ENCODE measurements around the gene VPS45. TPM values are rescaled to one million over a fixed set of nuclear protein-coding genes. Genes with fewer than 3 reads are reported as not detected.

The VPS45 gene, protein sequence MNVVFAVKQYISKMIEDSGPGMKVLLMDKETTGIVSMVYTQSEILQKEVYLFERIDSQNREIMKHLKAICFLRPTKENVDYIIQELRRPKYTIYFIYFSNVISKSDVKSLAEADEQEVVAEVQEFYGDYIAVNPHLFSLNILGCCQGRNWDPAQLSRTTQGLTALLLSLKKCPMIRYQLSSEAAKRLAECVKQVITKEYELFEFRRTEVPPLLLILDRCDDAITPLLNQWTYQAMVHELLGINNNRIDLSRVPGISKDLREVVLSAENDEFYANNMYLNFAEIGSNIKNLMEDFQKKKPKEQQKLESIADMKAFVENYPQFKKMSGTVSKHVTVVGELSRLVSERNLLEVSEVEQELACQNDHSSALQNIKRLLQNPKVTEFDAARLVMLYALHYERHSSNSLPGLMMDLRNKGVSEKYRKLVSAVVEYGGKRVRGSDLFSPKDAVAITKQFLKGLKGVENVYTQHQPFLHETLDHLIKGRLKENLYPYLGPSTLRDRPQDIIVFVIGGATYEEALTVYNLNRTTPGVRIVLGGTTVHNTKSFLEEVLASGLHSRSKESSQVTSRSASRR
- 18.6 and 43.3 TPM in 2 replicates for total RNA-seq

DNA sequence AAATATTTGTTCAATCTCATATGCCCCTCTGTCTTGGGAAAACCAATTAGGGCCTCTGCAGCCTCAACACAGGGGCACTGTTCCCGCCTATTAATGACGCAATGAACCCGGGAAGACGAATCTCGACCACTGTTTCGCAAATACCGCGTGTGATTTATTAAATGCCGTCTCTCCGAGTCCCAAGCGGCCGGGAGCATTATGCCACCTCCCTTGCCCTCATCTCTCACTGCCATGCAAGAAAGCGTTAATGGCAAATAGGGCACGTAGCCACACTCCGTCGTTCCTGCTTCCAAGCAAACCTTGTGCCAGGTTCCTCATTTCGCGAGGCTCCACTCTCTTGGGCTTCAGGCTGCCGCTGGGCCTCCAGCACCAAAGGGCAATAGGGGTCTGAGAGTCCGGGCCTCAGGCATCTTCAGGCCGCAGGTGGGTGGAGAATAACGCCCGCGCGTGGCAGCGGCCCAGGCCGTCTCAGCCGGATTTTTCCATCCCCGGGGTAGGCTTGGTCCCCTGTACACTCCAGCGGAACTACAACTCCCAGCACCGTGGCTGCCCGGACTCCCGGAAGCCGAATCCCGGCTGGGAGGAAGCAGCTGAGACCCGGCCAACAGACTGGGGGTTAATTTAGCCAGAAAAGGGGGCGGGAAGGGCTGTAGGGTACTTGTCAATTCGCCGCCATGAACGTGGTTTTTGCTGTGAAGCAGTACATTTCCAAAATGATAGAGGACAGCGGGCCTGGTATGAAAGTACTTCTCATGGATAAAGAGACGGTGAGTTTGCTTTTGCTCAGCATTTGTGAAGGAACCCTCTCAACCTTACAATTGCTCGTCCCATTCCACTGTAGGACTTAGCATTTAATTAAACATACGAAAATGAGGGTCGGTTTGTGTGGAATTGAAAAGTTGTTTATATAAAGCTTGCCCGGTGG is at the start of gene VPS45:
TSS of gene VPS45 (plus strand) at position 593 of the 925 bp plus-strand sequence. CDS start at position 675, 82 bp downstream.

DNA sequence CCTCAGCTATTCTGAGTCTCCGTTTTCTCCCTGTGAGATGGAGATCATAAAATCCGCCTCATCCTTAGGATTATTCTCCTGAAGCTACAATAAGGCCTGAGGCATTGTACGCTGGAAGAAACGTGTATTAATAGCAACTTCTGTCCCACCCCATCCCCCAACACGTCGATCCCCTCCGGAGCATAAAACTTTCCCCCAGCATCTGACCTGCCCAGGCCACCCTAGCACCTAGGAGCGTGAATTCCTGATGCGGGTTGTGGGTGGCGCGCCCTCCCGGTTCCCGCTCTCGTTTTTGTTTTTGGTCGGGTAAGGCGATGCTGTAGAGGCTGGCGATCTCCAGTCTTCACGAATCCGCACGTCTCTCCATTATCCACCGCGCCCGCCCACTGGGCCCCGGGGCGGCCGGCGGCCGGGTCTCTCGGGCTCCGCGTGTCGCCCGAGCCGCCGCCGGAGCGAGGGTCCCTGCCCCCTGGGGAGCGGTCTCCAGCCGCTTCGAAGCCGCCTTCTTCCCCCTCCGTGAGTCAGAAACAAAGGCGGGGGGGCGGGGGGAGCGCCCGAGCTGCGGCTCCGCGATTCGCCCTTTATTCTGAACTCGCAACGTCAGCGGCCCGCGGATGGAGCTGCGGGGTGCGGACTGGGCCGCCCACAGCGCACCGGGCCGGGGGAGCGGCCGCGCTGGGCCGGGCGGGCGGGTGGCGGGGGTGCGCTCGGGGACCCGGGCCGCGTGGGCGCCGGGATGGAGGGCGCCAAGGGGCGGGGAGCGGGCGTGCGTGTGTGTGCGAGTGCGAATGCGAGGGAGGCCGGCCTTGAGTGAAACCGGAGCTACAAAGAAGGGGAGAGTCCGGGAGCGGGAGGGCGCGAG is 81.9 kb downstream of the VPS45 start, which contains the start of gene PLEKHO1:
TSS of gene PLEKHO1 (plus strand) at position 646 of the 862 bp plus-strand sequence. CDS start 342 bp downstream, outside the sequence.

Other genes with a start within 250 kb of the VPS45 start
- gene BOLA1, start 168.2 kb upstream of the VPS45 start, total RNA-seq, result 7.8 and 8.3 TPM in 2 replicates
- gene SV2A, start 149.9 kb upstream of the VPS45 start, total RNA-seq, result 0.32 and 3.3 TPM in 2 replicates
- gene SF3B4, start 140.0 kb upstream of the VPS45 start, total RNA-seq, result 6.2 and 18.9 TPM in 2 replicates
- 0.16 and 0.94 TPM in 2 replicates for gene MTMR11, start 130.9 kb upstream of the VPS45 start, total RNA-seq
- 8.4 and 16.9 TPM in 2 replicates for gene OTUD7B, start 57.0 kb upstream of the VPS45 start, total RNA-seq
- 91.6 and 107 TPM in 2 replicates for gene PLEKHO1, start 82.1 kb downstream of the VPS45 start, total RNA-seq
- gene ANP32E, start 168.3 kb downstream of the VPS45 start, total RNA-seq, result 19.4 and 26.1 TPM in 2 replicates
- gene CA14, start 190.0 kb downstream of the VPS45 start, total RNA-seq, result not detected in 2 replicates
- gene APH1A, start 201.2 kb downstream of the VPS45 start, total RNA-seq, result 122 and 129 TPM in 2 replicates
- 32.9 and 85.2 TPM in 2 replicates for gene C1orf54, start 205.0 kb downstream of the VPS45 start, total RNA-seq
- gene CIART, start 214.8 kb downstream of the VPS45 start, total RNA-seq, result 0.65 and 1.7 TPM in 2 replicates
- 51.5 and 75.6 TPM in 2 replicates for gene MRPS21, start 226.1 kb downstream of the VPS45 start, total RNA-seq